ENCODE data around the gene BMP4. TPM values are rescaled to one million over a fixed set of nuclear protein-coding genes. Genes with fewer than 3 reads are reported as not detected.

The BMP4 gene
- 0.39 and 1.5 TPM in 2 replicates for total RNA-seq

GRCh38 chr14:53956427-53957201 lies at the start of gene BMP4:
Gene BMP4 (minus strand): TSS chr14:53956825. CDS start chr14:53952222, 4,603 bp downstream.

Small RNAs within 50 kb of the gene (small RNA-seq; reads per million reads assigned to genes)
- 0.08 reads per million for gene MIR5580

Measured in subcutaneous preadipocyte (primary cell).